ENCODE measurements around the gene FGGY.

DNA sequence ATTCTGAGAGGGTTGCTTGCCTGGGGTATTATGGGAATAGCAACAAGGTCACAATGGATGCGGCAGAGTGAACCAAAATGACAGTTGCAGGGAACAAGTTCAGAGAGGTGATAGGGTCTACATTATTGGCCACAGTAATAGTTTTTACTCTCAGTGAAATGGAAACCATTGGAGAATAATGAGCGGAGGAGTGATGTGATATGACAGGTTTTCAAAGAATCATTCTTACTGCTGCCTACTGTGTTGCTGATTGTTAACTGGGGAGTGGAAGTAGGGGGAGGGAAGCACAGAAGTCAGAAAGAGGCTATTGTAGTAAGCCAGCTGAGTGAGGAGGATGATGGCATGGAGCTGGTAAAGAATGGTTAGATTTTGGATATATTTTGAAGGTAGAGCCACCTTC lies 322.7 kb downstream of the FGGY start:
- TF ChIP-seq, protein P1, sequence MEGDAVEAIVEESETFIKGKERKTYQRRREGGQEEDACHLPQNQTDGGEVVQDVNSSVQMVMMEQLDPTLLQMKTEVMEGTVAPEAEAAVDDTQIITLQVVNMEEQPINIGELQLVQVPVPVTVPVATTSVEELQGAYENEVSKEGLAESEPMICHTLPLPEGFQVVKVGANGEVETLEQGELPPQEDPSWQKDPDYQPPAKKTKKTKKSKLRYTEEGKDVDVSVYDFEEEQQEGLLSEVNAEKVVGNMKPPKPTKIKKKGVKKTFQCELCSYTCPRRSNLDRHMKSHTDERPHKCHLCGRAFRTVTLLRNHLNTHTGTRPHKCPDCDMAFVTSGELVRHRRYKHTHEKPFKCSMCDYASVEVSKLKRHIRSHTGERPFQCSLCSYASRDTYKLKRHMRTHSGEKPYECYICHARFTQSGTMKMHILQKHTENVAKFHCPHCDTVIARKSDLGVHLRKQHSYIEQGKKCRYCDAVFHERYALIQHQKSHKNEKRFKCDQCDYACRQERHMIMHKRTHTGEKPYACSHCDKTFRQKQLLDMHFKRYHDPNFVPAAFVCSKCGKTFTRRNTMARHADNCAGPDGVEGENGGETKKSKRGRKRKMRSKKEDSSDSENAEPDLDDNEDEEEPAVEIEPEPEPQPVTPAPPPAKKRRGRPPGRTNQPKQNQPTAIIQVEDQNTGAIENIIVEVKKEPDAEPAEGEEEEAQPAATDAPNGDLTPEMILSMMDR (IDR thresholded peaks at IDR 0.05), result no peak
- no peak for TF ChIP-seq EP300 (IDR thresholded peaks at IDR 0.05)
- TF ChIP-seq POLR2AphosphoS5 (IDR thresholded peaks at IDR 0.05), result no peak
- TF ChIP-seq POLR2A (IDR thresholded peaks at IDR 0.05; ENCODE audit: low read depth), result no peak

All from esophagus muscularis mucosa (tissue), 4 donors.